Stimulated activated CD4-positive, alpha-beta T cell treated with anti-CD3 and anti-CD28 coated beads, Interleukin-4, amount 100 ng/mL, for 48 hours (primary cell): ENCODE measurements around the gene UGT8.
"Not testable (repeated sequence)": the region's sequence is repeated elsewhere in the genome, so short reads cannot be mapped to it uniquely, and the experiment has no call there.

Experiments
- DNase-seq, 2 donors: peaks; one replicate each; pipeline ENCODE4 v3.0.0-alpha.2; 2020; ENCODE audit warnings: low read depth in 2 of 2

Gene UGT8

GRCh38 chr4:114598191-114599121, at the start of gene UGT8:
Gene UGT8, plus strand, starts transcription at chr4:114598807. Its CDS starts 24,074 bp downstream, at chr4:114622881.
- DNase-seq = peak; percentile 11 to 20

DNA sequence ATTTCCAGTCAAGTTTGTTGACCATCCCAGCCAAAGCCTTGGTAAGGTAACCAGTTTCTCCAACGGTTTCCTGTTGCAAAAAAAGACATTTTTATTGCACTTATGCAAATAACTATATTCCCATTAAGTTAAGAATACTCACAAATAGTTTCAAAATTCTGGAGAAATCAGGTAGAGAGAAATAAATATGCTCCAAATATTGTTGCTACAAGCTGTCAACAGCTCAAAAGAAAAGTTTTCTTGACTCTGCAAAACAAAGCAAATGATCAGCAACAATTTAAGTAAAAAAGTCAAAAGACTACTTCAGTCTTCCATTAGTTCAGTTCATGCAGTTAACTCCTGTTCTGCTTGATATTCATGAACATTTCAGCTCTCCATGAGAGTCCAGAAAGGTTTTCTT, 49.0 kb upstream of the UGT8 start:
- no peak for DNase-seq

DNA sequence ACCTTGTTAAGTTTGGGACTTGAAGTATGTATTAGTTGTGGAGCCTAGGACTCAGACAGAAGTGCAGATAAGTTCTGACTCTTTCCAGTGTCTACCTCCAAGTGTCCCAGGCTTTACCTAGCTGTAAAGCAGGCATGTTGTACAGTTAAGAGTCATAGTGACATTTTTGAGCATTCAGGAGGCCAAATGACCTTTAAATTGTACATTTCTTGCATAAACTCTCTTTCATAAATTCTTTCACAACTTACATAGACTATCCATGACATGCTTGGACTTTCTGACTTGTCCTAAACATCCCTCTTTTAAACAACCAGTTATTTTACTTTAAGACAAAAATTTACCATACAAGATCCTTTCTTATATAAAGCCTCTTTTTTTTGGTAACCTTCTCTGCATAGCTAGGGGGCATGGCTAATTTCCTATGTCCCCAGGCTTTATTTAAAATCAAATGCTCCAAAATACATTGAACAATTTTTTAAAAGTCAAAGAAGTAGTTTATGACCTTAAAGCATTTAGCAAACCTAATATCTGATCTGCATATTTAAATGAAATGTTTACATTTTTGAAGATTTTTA, 40.1 kb upstream of the UGT8 start:
- DNase-seq = no peak

- no peak for DNase-seq
Observed at GRCh38 chr4:114561590-114561989, 37.0 kb upstream of the UGT8 start.

DNA sequence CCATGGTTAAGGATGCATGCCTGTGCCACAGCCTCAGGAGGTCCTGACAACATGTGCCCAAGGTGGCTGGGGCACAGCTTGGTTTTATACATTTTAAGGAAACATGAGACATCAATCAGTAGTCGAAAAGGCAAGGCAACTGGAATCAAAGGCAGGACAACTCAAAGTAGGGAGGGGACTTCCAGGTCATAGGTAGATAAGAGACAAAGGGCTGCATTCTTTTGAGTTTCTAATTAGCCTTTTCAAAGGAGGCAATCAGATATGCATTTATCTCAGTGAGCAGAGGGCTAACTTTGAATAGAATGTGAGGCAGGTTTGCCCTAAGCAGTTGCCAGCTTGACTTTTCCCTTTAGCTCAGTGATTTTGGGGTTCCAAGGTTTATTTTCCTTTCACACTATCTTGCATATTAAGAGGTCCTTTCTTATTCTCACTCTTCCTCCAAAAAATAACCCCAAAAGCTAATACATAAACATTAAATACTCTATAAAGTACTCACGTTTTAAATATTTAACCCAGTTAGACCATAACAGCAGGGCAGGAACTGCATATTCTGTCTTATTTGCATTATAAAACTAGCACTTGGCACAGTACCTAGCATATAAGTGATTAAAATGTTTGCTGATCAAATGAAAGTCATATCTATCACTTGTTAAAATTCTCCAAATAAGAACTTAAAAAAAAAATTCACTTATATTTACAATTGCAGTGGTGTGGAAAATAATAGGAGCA, 36.3 kb upstream of the UGT8 start:
- DNase-seq = no peak

DNA sequence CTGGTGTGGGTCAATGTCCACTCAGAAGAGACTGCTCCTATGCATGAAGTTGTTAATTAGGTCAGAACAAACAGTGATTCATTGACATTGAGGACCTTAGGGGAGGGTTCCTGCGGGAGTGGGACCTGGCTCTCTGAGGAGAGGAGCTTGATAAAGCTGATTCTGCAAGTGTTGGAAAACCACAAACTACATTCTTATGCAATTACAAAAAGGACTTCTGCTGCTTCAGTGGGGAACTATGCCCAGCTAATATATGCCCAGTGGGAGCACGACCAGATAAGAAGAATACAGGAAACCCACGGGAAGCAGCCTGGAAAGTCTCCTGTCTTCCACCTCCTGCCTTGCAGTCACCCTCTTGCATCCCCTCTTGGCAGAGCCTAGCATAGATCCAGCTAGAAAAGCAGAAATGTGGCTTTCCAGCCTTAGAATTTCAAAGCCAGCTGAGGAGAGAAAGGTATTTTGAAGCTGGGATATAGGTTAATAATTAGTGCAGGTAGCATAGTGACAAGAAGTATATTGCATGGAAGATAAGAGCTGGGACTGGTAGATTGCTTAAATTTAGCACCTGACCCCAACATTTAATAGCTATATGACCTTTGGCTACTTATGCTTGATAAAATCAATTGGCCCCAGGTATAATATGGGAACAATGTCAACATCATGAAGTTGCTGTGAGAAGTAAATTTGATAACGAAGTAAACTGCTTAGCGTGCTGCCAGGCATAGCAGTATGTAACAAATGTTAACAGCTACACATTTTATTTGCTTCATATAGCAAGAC, 34.9 kb upstream of the UGT8 start:
- no peak for DNase-seq

DNA sequence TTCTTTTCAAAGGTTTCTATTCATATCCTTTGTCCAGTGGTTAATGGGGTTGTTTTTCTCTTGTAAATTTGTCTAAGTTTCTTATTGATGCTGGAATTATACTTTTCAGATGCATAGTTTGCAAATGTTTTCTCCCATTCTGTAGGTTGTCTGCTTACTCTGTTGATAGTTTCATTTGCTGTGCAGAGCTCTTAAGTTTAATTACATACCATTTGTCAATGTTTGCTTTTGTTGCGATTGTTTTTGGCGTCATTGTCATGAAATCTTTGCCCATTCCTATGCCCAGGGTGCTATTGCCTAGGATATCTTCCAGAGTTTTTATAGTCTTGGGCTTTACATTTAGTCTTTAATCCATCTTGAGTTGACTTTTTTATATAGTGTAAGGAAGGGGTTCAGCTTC, 21.2 kb upstream of the UGT8 start:
- no peak for DNase-seq

- DNase-seq = no peak
Observed at GRCh38 chr4:114582621-114583020, 16.0 kb upstream of the UGT8 start.

GRCh38 chr4:114588305-114588704, 10.3 kb upstream of the UGT8 start:
- DNase-seq = no peak

GRCh38 chr4:114590360-114590759, 8.2 kb upstream of the UGT8 start:
- not testable (repeated sequence) for DNase-seq

- no peak for DNase-seq
Observed at GRCh38 chr4:114593526-114593925, 5.1 kb upstream of the UGT8 start.

- no peak for DNase-seq
Observed at GRCh38 chr4:114595207-114595606, 3.4 kb upstream of the UGT8 start.

DNA sequence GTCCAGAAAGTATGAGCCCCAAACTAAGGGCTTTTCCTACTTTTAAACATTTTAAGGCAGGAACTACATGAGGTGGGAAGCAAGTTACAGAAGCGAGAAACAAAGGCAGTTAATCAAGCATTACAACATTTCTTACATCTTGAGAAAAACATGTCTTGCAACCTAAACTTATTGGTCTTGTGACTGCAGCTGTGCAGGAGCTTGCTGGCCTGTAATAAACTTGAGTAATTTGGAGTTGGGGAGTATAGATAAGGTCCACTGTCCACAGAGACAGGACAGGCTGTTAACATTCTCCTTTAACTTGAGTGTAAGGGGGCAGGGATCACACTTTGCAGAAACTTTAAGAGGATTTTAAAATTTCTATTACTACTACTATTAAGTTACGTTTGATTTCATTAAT, 2.7 kb upstream of the UGT8 start:
- DNase-seq = no peak

DNA sequence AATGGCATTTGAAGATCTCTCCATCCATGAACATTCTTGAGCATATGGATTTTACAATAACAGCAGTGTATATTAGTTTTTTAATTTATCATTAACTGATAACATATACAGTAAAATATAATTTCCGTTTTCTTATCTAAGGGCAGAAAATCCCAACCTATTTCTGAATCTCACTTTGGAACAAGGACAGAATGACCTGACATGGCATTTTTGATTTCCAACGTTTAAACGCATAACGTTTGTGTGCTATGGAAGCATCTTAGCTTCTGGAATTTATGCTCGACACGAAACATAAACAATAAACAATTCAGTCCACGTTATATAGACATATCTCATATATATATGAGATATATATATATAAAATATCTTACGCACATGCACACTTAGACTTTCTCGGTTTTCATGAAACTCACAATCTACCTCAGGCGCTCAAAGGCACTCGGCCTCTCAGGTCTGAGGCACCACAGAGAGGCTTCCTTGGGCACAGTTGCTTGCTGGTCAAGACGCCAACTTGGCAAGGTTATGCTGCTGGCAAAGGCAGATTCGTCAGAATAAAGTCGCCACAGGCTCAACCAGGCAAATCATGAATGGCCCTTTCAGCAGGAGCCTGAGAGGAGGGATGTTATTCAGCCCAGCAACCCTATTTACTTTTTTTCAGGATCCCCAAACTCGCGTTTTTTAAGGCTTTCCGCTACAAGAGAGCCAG, 1.0 kb upstream of the UGT8 start:
- DNase-seq = no peak

- DNase-seq = no peak
Observed at GRCh38 chr4:114599231-114599902, 760 bp downstream of the UGT8 start.

- DNase-seq = no peak
Observed at GRCh38 chr4:114599903-114600552, 1.4 kb downstream of the UGT8 start.

DNA sequence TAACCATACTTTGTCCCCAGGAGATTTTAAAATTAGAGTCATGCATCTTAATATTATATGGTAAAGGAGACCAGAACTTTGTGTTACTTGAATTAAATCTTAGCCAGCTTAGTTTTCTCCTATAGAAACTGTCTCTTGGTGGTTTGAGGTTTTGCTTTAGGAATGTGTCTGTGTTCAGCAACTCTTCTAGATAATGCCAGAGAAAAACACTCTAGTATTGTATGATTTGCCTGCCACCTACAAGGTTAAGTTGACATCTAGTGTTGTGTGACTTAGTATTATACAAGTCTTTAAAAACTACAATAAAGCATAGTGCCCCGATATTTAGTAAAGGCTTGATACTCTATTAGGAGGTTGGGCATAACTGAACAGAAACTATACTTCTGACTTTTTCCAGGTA, 2.1 kb downstream of the UGT8 start:
- no peak for DNase-seq

GRCh38 chr4:114601304-114602052, 2.9 kb downstream of the UGT8 start:
- no peak for DNase-seq

DNA sequence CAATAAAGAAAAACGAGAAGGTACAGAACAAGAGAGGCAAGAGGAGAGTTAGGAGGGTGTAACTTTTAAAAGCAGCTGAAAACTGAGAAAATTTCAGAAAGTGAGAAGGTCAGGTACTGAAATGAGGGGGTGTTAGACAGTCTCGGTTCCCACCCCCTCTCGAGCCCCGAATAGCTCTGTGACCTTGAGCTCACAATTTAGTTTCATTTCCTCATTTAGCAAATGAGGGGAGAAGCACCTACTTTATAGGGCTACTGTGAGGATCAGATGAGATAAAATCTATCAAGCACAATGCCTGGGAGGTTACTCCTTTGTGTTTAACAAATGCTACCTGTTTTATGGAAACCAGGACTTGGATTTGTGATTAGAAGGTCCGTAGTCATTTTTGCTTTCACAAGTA, 4.9 kb downstream of the UGT8 start:
- no peak for DNase-seq
